ENCODE results near the gene STOML2.

The STOML2 gene

DNA sequence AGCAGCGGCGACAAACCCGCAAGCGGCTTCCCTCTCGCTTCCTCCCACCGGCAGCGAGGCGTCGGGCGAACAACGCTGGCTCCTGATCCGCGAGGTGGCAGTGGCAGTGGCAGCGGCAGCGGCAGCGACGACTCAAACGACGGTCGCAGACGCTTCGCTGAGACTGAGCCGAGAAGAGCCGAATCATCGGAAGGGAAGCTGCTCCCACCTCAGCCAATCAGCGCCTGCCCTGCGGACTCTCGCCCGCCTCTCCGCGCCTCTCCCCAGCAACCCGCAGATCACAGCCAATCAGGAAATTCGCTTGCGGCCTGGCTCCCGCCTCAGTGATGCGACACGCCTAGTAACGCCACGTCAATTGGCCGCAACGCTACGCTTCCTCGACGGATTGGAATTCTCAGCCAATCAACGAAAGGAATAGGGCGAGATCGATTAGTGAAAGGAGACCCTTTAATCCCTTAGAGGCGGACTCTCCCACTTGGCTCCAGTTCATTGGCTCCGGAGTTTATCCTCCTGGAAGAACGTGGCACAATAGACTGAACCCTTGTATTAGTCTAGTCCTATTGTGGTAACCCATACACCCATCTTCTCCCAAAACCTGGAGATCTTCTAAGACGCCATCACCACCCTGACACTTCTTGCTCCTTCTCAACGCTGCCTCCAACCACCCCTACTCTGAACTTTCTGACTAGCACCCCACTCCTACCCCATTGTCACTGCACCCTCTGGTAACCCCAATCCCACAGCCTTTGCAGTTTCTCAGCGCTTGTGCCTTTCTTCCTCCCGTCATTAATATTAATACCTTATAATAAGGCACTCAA, 30.3 kb downstream of the STOML2 start, which contains the start of gene VCP:
VCP (minus strand) TSS at position 165 of the 818 bp plus-strand sequence. CDS start 272 bp downstream, outside the sequence.
- peak; percentile 100 for DNase-seq (ENCODE audit: low spot score)

GRCh38 chr9:35071814-35072460, 31.0 kb downstream of the STOML2 start:
- DNase-seq (ENCODE audit: low spot score): peak; percentile 56

GRCh38 chr9:35070823-35071813, 31.8 kb downstream of the STOML2 start:
- DNase-seq (ENCODE audit: low spot score): no peak

- no peak for DNase-seq (ENCODE audit: low spot score)
Measured at GRCh38 chr9:35069020-35069419, 33.9 kb downstream of the STOML2 start.

DNA sequence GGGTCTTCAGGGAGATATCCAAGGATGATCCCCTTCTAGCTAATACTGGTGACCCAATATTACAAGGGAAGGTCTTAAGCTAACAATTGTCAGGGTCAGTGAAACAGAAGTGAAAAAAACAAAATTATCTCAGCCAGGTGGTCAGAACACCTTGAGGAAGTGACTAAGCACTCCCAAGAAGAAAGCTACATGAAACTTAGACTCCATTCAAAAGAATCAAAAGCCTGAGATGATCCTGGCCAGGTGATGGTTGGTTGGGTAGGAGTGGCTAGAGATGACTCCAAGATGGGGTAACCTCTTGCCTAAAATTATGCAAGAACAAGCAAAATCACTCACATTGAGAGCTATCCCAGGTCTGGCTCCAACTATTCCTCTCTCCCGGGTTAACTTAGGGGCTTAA, 35.9 kb downstream of the STOML2 start:
- no peak for DNase-seq (ENCODE audit: low spot score)

DNA sequence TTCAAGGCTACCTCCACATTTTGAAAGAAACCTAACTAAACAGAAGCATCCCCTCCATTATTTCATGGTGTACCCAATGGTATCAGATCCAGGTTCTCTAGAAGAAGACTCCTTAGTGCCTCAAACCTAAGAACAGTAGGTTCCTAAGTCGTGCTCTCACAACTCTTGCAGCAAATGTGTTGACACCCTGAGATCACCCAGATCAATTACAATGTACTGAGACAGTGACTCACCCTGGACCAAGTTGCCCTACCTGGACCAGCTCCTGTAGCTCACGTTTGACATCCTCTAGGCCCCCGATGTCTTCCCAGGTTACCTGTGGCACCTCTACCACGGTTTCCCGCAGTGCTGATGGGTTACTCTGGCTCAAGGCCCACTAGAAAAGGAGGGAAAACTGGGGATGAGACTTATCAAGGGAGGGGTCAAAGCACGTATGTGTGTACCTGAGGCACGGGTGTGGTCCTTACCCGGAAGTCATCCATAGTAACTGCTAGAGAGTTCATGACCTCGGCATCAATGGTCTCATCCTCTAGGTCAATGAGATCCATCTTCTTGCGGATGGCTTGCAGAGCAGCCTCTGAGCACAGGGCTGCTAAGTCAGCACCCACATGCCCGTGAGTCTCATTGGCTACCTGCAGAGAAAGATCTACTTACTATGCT, 42.3 kb downstream of the STOML2 start:
- no peak for DNase-seq (ENCODE audit: low spot score)

GRCh38 chr9:35059438-35059837, 43.5 kb downstream of the STOML2 start:
- DNase-seq (ENCODE audit: low spot score): no peak

GRCh38 chr9:35057271-35057620, 45.7 kb downstream of the STOML2 start:
- no peak for DNase-seq (ENCODE audit: low spot score)

GRCh38 chr9:35056571-35057270, 46.2 kb downstream of the STOML2 start:
- DNase-seq (ENCODE audit: low spot score): no peak

GRCh38 chr9:35054871-35055644, 47.9 kb downstream of the STOML2 start:
- no peak for DNase-seq (ENCODE audit: low spot score)

- no peak for DNase-seq (ENCODE audit: low spot score)
Measured at GRCh38 chr9:35054185-35054835, 48.6 kb downstream of the STOML2 start.

DNA sequence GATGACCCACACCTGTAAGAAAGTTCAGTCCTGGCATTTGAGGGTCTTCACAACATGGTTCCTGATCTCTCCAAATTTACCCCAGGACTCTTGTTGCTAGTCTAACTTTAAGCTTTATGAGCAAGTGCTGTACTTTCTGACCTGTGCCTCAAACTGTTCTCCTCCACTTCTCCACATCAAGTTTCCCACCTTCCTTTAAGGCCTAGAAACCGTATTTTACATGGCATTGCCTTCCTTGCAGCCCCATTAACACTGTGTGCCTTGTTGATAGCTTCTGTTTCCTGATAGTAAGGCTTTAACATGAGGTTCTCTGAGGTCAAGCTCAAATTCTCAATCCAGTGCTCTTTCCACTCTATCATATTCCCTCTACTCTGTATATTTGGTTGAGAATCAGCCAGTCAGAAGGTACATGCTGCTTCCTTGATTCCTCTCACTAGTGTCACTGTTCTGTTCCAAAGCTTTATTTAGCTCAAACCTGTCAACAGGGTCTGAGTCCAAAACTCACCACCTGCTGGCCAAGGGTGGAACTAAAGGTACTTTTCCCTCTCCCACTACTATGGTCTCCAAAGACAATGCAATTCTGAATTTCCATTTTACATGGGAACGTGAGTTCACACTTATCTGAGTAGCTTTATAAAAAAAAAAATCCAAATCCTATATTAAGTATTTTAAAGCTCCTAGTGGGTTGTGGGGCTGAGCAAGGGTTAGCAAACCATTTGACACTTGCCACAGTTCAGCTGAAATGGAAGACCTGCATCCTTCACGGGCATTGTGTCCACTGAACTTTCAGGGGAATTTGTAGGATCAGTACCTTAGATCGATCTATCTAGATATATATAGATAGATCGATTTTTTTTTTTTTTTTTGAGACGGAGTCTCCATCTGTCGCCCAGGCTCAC, 51.6 kb downstream of the STOML2 start:
- DNase-seq (ENCODE audit: low spot score): peak; percentile 56

All from COLO829 (cell line).